Right hindlimb (tissue), 1 donor: ENCODE measurements around the gene SPTB.
A peak's percentile ranks its signal among the peaks of the same experiment; 100 is the strongest.

Source experiments
- DNase-seq: peaks from one replicate; pipeline ENCODE4 v3.0.0-alpha.2; 2018

The SPTB gene

GRCh38 chr14:64704743-64705380 lies 174.8 kb downstream of the SPTB start:
- peak; percentile 66 for DNase-seq

- DNase-seq: peak; percentile 89
Observed at GRCh38 chr14:64704143-64704742, 175.5 kb downstream of the SPTB start, which contains the start of gene PLEKHG3. PLEKHG3 (plus strand) TSS chr14:64704424; CDS start chr14:64727632, 23,208 bp downstream.

- no peak for DNase-seq
Observed at GRCh38 chr14:64703395-64704142, 176.1 kb downstream of the SPTB start.

- no peak for DNase-seq
Observed at GRCh38 chr14:64702493-64703394, 177.0 kb downstream of the SPTB start.

- no peak for DNase-seq
Observed at GRCh38 chr14:64701660-64702059, 178.0 kb downstream of the SPTB start.

- DNase-seq: no peak
Observed at GRCh38 chr14:64700894-64701293, 178.8 kb downstream of the SPTB start.

- no peak for DNase-seq
Observed at GRCh38 chr14:64700290-64700689, 179.4 kb downstream of the SPTB start.

- no peak for DNase-seq
Observed at GRCh38 chr14:64698903-64699302, 180.8 kb downstream of the SPTB start.

GRCh38 chr14:64696355-64696857 lies 183.3 kb downstream of the SPTB start:
- no peak for DNase-seq
